ENCODE measurements around the gene IGFL2. TPM values are rescaled to one million over a fixed set of nuclear protein-coding genes. Genes with fewer than 3 reads are reported as not detected.

Gene IGFL2
- total and polyA plus RNA-seq, 10 of the 15 experiments (the other 5 are each of a cell fraction or from before 2014, with no cell fraction given) = 0.19 TPM; not detected in 9

DNA sequence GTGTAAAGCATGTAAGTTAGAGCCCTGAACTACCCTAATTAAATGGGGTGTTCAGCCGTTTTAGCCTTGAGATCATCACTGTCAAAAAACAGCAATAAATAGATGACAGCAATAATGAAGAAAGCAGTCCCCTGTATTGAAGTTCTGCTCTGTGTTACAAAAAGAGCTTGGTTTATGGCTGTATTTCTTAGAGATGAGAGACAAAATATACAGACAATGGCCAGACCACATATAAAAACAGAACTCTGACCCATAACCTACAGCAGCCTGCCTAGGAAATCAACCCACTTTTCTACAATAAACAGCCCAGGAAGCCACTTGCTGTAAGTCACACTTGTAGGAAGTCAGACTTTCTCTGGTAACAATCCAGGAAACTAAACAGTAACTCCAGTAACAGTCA lies 34.3 kb upstream of the IGFL2 start:
- ChIA-PET SMC1A (ENCODE audit: uncharacterized antibody, unreplicated experiment) (interaction anchor here (1.4 kb wide), 2 partner anchors 10 to 15 kb away, joined by 4 to 5 read pairs; no protein-coding TSS in a partner anchor), CTCF (interaction anchor here (0.7 kb wide), 1 partner anchor 31 kb away, joined by 3 read pairs; no protein-coding TSS in a partner anchor), POLR2A (interaction anchor here (1.2 kb wide), 1 partner anchor 12 kb away, joined by 3 read pairs; no protein-coding TSS in a partner anchor), RAD21 (ENCODE audit: unreplicated experiment) (no interaction called here)
- intact Hi-C loops (cut with micrococcal nuclease; ENCODE audit: unreplicated experiment) = no loop called here
- in situ Hi-C loops (cut with MboI) = no loop called here
- no peak overlapping the region for H2AFZ ChIP-seq (ENCODE audit: control insufficient read depth, low read depth, low read length)
- BruUV-seq (replicated peaks) = no TSS peak
- no peak for DNase-seq (ENCODE audit: low read depth, low spot score)
- H3K4me3 ChIP-seq = no peak overlapping the region
- H3K9me3 ChIP-seq (replicated peaks; ENCODE audit: control insufficient read depth, insufficient read depth, low read length) = no peaks in the 10 kb centered on the region
- H3K27ac ChIP-seq (ENCODE audit: control insufficient read depth, insufficient read depth) = no peak overlapping the region
- no peak for ATAC-seq
- peaks cover 4% of the 10 kb centered on the region; the same call in 1 of the 2 replicates for H3K4me1 ChIP-seq (ENCODE audit: control insufficient read depth, insufficient read depth, low read length)
- no peaks in the 10 kb centered on the region for H4K20me1 ChIP-seq (ENCODE audit: control insufficient read depth, insufficient read depth)
- H3K79me2 ChIP-seq (ENCODE audit: control insufficient read depth, insufficient read depth, low read length) = no peaks in the 10 kb centered on the region
- no peak overlapping the region for H3K9ac ChIP-seq (ENCODE audit: control insufficient read depth, insufficient read depth, low read length)
- no peak for FAIRE-seq
- TF ChIP-seq, protein P1, sequence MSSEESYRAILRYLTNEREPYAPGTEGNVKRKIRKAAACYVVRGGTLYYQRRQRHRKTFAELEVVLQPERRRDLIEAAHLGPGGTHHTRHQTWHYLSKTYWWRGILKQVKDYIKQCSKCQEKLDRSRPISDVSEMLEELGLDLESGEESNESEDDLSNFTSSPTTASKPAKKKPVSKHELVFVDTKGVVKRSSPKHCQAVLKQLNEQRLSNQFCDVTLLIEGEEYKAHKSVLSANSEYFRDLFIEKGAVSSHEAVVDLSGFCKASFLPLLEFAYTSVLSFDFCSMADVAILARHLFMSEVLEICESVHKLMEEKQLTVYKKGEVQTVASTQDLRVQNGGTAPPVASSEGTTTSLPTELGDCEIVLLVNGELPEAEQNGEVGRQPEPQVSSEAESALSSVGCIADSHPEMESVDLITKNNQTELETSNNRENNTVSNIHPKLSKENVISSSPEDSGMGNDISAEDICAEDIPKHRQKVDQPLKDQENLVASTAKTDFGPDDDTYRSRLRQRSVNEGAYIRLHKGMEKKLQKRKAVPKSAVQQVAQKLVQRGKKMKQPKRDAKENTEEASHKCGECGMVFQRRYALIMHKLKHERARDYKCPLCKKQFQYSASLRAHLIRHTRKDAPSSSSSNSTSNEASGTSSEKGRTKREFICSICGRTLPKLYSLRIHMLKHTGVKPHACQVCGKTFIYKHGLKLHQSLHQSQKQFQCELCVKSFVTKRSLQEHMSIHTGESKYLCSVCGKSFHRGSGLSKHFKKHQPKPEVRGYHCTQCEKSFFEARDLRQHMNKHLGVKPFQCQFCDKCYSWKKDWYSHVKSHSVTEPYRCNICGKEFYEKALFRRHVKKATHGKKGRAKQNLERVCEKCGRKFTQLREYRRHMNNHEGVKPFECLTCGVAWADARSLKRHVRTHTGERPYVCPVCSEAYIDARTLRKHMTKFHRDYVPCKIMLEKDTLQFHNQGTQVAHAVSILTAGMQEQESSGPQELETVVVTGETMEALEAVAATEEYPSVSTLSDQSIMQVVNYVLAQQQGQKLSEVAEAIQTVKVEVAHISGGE (CRISPR knock-in tag; IDR thresholded peaks at IDR 0.05) = no peak
- TF ChIP-seq, protein P2, sequence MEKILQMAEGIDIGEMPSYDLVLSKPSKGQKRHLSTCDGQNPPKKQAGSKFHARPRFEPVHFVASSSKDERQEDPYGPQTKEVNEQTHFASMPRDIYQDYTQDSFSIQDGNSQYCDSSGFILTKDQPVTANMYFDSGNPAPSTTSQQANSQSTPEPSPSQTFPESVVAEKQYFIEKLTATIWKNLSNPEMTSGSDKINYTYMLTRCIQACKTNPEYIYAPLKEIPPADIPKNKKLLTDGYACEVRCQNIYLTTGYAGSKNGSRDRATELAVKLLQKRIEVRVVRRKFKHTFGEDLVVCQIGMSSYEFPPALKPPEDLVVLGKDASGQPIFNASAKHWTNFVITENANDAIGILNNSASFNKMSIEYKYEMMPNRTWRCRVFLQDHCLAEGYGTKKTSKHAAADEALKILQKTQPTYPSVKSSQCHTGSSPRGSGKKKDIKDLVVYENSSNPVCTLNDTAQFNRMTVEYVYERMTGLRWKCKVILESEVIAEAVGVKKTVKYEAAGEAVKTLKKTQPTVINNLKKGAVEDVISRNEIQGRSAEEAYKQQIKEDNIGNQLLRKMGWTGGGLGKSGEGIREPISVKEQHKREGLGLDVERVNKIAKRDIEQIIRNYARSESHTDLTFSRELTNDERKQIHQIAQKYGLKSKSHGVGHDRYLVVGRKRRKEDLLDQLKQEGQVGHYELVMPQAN (conservative IDR thresholded peaks at IDR 0.05) = no peak
- TF ChIP-seq, protein P3, sequence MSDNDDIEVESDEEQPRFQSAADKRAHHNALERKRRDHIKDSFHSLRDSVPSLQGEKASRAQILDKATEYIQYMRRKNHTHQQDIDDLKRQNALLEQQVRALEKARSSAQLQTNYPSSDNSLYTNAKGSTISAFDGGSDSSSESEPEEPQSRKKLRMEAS (IDR thresholded peaks at IDR 0.05; ENCODE audit: low read depth, low read length) = no peak
- TF ChIP-seq HCFC1 (IDR thresholded peaks at IDR 0.05; ENCODE audit: low read length) = no peak
- TF ChIP-seq RELA (IDR thresholded peaks at IDR 0.05; ENCODE audit: borderline replicate concordance, partially characterized antibody) = no peak
- no peak for TF ChIP-seq BHLHE40 (IDR thresholded peaks at IDR 0.05; ENCODE audit: borderline replicate concordance in 1 of 2, low read depth in 2 of 2, low read length in 1 of 2)
- TF ChIP-seq, protein P4, sequence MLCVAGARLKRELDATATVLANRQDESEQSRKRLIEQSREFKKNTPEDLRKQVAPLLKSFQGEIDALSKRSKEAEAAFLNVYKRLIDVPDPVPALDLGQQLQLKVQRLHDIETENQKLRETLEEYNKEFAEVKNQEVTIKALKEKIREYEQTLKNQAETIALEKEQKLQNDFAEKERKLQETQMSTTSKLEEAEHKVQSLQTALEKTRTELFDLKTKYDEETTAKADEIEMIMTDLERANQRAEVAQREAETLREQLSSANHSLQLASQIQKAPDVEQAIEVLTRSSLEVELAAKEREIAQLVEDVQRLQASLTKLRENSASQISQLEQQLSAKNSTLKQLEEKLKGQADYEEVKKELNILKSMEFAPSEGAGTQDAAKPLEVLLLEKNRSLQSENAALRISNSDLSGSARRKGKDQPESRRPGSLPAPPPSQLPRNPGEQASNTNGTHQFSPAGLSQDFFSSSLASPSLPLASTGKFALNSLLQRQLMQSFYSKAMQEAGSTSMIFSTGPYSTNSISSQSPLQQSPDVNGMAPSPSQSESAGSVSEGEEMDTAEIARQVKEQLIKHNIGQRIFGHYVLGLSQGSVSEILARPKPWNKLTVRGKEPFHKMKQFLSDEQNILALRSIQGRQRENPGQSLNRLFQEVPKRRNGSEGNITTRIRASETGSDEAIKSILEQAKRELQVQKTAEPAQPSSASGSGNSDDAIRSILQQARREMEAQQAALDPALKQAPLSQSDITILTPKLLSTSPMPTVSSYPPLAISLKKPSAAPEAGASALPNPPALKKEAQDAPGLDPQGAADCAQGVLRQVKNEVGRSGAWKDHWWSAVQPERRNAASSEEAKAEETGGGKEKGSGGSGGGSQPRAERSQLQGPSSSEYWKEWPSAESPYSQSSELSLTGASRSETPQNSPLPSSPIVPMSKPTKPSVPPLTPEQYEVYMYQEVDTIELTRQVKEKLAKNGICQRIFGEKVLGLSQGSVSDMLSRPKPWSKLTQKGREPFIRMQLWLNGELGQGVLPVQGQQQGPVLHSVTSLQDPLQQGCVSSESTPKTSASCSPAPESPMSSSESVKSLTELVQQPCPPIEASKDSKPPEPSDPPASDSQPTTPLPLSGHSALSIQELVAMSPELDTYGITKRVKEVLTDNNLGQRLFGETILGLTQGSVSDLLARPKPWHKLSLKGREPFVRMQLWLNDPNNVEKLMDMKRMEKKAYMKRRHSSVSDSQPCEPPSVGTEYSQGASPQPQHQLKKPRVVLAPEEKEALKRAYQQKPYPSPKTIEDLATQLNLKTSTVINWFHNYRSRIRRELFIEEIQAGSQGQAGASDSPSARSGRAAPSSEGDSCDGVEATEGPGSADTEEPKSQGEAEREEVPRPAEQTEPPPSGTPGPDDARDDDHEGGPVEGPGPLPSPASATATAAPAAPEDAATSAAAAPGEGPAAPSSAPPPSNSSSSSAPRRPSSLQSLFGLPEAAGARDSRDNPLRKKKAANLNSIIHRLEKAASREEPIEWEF (IDR thresholded peaks at IDR 0.05; ENCODE audit: insufficient replicate concordance, low read depth, low read length) = no peak
- TF ChIP-seq SMAD1 (IDR thresholded peaks at IDR 0.05; ENCODE audit: low read depth, partially characterized antibody) = no peak
- no peak for TF ChIP-seq MEF2B (IDR thresholded peaks at IDR 0.05; ENCODE audit: partially characterized antibody, poor library complexity, severe bottlenecking)
- no peak for TF ChIP-seq EGR1 (IDR thresholded peaks at IDR 0.05; ENCODE audit: borderline replicate concordance in 1 of 2, low read depth in 2 of 2, low read length in 2 of 2)
- no peaks in the 10 kb centered on the region; a peak in 1 of 4 replicates for H3K27me3 ChIP-seq (replicated peaks in 1 of 2; ENCODE audit: control insufficient read depth in 2 of 2, insufficient read depth in 2 of 2, low read length in 1 of 2)
- no peak overlapping the region for H3K4me2 ChIP-seq (ENCODE audit: control insufficient read depth, insufficient read depth)
- no peaks in the 10 kb centered on the region for H3K36me3 ChIP-seq (ENCODE audit: control insufficient read depth in 2 of 2, insufficient read depth in 2 of 2, low read length in 1 of 2)
- 0% methylated on average over 1 of the region's 1 CpG for WGBS (ENCODE audit: insufficient coverage, insufficient replicate concordance, low lambda C conversion rate, missing lambda C conversion rate)
